Cortex of kidney (tissue), 1 donor: ENCODE measurements around the gene GNPDA1.

Source experiments
- DNase-seq: peaks from one replicate; lab custom pipeline; 2025; lab: John Stamatoyannopoulos, UW

Gene GNPDA1

DNA sequence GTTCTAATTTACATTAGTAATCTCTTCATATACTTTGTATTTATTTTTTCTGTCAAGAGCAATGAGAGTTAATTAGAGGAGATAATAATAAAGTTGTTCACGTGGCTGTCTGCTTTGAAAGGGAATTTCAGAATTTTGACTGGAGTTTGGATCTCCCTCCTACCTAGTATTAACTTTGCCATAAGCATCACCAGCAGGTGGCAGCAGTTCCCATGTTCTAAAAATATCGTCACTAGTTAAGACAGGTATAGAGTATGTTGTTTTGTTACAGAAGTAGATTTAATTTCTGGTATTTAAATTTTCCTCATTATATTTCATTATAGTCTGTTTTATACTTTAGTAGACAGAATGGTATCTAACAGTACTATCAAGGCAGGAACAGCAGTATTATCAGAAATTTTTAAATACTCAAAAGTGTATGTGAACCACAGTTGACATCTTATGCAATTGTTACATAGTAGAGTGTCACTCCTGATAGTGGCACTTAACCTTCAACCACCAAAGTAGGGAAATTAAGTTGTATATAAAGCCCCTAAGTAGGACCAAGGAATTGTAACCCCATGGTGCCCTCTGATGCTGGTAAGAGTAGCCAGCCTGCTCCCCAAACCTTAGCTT is 20.4 kb downstream of the GNPDA1 start:
- DNase-seq = no peak

GRCh38 chr5:141989720-141990119 is 23.1 kb downstream of the GNPDA1 start:
- DNase-seq = no peak

- no peak for DNase-seq
These were observed 26.8 kb downstream of the GNPDA1 start for GRCh38 chr5:141986072-141986471.

DNA sequence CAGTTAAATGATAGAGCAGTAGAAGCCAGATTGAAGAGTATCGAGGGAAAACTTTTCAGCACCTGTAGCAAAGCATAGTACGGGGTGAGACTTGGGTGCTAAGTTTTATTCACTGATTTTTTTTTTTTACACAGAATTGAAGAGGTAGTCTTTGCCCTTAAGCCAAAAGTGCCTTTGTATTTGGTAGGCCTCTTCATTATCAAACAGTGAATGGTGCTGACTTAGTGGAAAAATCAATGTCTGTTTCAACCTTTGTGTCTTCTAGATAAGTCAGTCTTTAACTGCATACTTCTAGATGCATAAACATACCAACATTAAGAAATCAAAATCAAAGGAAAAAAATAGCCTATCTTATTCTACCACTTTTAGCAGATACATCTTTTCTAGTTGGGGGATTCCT is 30.2 kb downstream of the GNPDA1 start:
- no peak for DNase-seq

- DNase-seq = no peak
These were observed 34.4 kb downstream of the GNPDA1 start for GRCh38 chr5:141978389-141978788.

DNA sequence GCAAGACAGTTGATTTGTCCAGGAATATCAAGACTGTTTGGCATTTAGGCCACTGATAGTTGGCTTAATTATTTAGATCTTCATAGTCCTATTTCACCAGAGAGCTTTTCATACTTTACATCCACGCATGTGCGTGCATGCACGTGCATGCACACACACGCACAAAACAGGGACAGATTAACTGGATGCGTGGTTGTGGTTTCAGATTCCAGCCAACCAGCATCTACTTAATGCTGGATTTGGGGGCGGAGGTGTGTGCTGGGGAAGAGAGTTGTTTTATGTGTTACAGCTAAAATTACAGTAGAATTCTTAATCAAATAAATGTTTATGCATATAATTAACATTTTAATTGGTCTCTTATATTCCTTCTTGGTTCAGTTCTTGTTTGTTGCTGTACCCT is 36.7 kb downstream of the GNPDA1 start:
- no peak for DNase-seq

- DNase-seq = no peak
These were observed 38.8 kb downstream of the GNPDA1 start for GRCh38 chr5:141973871-141974595.

DNA sequence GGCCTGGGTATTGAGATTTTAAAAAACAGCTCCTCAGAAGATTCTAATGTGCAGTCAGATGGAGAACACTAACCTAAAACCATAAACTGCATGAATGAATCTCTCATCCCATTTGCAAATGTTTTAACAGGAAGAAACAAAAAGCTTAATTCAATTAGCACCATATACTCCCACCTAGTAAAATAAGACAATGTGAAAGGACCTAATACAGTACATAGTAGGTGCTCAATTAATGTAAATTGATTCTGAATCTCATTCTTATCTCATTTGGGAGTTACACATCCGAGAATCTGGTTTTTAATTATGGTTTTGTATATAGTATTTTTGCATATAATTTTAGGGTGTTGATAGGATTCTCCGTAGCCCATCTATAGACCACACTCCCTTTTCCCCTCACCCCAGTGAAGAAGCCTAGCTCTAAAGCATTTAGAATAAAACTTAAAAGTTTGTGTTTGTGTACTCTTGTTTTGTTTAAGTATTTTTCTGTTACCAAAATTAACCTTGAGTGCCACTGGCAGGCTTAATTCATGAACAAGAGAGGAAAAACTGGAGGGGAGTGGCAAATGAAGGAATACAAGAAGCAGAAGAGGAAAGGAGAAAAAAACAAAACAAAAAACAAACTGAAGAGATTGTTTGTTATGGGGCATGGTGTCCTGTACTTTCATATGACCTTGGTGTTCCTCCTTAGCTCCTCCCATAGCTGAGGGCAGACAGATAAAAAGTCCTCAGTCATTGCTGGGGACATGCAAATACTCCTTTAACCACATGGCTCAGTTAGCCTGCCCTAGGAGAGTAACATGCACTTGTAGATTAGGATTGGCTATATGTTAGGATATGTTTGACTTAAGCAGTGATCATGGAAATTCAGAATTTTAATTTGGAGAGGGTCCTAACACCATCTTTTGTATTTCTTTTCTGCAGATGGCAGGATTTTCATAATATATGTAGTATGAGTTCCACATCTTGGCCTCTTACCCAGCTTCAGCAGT is 42.8 kb downstream of the GNPDA1 start:
- DNase-seq = no peak

- peak; percentile 57 for DNase-seq
These were observed 43.8 kb downstream of the GNPDA1 start, which contains the start of gene RNF14 for GRCh38 chr5:141968914-141969608. Gene RNF14 (plus strand): TSS chr5:141969105. CDS start chr5:141973589, 4,484 bp downstream.

- no peak for DNase-seq
These were observed 45.9 kb downstream of the GNPDA1 start for GRCh38 chr5:141966963-141967333.

- no peak for DNase-seq
These were observed 46.4 kb downstream of the GNPDA1 start for GRCh38 chr5:141966275-141966962.

DNA sequence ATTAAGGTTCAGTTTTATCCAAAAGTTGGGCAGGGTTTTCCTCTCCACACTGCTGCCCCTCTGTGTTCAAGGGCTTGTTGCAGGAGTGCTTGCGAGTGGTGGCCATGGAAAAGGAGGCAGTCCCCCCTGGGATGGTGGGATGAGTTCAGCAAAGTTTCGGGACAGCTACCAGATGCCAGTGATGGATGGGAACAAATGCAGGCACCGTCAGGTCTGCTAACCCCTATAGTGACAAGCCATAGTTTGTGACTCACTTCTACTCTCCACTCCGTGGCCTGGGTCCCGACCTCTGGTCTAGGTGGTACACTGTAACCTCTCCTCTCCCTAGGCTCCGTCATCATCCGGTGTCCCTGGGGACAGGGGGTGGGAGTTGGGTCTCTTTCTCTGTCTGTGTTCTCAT is 47.8 kb downstream of the GNPDA1 start:
- no peak for DNase-seq

DNA sequence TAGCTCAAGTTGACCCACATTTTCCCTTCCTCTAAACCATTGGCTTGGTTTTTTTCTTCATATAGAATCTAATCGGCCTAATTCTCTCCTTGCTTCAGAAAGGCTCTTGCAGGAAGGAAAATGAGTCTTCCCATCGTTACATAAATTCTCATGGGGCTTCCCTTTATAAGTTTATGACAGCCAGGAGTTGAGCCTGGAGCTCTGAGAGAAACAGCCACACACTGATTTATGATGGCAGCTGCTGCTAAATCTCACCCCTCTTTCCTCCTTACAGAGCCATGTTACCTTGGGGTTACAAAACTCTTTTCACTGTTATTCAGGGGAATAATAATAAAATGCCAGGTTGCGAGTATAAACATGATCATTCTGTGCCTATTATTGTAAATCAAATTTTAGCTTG is 49.1 kb downstream of the GNPDA1 start:
- no peak for DNase-seq

DNA sequence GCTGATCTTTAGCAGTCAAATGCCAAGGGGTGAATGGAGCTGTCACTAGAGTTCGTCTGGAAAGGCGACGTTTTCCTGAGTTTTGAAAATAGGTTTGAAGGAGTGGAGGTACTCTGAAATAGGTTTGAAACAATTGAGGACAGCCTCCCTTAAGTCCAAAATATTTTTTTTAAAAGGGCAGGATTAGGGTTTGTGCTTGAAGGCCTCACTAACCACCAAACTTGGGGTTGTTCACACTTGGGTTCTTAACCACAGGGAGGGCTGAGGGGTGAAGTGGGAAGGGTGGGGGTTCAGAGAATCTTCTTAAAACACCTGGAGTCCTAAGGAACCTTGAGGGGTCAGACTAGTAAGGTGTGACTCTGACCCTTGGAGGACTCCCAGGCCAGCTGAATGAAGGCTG is 51.4 kb downstream of the GNPDA1 start:
- no peak for DNase-seq

DNA sequence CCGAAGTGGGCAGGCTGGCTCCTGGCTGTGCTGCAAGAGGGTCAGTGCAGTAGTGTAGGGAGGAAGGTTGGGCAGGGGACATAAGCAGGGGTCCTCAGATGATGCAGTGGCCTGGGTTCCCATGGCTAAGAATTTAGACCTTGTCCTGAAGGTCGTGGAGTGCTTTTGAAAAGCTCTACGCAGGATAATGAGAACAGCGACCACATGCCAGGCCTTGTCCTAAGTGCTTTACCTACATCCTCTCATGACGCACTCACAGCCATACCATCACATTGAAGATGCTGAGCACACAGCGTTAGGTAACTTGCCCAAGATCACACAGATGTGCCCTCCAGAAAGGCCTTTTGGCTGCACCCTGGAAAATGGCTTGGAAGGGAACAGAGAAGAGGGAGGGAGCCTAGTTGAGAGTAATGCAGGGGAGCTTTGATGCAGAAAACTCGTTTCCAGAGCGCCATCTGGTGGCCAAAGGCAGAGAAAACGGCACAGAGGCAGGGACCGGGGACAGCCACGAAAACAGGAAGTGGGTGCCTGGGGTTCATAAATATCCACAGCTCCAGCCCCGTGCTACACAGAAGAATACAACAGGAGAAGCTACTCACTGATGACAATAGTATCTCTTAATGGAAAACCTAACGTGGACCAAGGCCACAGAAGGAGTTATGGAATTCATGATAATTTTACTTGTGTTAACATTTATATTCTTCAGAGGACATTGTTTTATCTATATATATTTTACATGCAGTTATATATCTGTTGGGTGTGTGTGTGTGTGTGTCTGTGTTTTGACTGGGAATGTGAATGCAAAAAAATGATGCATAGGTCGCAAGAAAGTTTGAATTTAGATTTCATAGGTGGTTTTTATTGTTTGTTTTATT is 52.1 kb downstream of the GNPDA1 start:
- DNase-seq = no peak

GRCh38 chr5:141960018-141960417 is 52.8 kb downstream of the GNPDA1 start:
- DNase-seq = no peak

DNA sequence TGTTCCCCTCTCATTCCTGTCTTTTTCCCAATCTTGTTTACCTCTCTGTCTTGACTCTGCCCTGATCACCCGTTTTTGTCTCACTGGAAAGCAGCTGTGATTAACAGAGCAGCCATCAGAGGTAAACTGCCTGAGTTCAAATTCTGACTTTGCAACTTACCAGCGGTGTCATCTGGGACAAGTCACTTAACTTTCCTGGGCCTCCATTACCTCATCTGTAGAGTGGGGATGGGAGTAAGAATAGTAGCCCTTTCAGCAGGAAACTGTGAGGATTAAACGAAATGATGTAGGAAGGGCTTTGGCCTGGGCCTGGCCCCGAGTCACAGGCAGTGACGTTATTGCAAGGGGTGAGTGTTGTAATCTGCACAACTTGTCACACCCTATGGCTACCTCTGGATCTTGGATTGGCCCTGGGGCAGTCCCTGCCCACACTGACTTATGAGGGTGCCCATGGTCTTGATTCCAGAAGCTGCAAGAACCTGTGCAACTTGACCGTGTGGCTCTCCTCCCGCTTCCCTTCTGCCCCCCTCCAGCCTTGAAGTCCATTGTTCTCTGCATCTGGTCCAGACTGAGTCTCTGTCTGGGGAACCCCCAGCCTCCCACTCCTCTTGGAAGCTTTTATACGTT is 54.2 kb downstream of the GNPDA1 start:
- DNase-seq = no peak

GRCh38 chr5:141958113-141958512 is 54.7 kb downstream of the GNPDA1 start, which contains the start of gene PCDH12:
Gene PCDH12 (minus strand): TSS chr5:141958202. CDS start chr5:141957851, 351 bp downstream.
- DNase-seq = no peak

DNA sequence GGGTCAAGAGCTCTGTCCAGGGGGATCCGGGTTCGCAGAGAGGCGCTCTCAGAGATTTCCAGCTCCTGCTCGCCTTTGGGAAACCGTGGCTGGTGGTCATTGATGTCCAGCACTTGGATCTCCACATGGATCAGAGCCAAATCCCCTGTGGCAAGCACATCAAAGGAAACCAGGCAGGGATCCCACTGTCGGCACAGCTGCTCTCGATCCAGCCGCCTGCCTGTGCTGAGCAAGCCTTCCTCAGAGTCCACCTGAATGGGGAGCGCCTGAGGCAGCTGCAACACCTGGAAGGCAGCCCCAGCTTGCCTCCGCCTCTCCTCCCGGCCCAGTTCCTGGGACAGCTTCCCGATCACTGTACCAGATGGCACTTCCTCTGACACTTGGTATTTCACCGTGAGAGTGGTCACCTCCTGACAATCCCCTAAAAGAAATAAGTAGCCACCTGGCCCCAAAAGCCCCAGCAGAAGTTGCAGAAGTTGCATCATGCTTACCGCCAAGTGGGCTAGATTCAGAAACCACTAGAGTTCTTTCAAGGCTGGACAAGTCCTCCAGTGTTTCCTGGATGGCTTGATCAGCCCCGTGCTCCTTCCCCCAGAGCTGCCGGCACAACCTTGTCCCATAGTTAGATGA is 55.3 kb downstream of the GNPDA1 start:
- DNase-seq = no peak
